Measurements from ENCODE around the gene AQP3. TPM values are rescaled to one million over a fixed set of nuclear protein-coding genes. Genes with fewer than 3 reads are reported as not detected.

The AQP3 gene
- total RNA-seq, 1 donor, result 0.72 TPM

GRCh38 chr9:33445389-33446239, 1.8 kb downstream of the AQP3 start:
- Histone ChIP-seq H3K4me1 (ENCODE audit: insufficient read depth, low read length) (peaks cover 14% of the 10 kb centered on the region), H3K4me2 (ENCODE audit: insufficient read depth, low read length) (no peak overlapping the region), H3K79me2 (ENCODE audit: insufficient read depth, low read length) (no peaks in the 10 kb centered on the region), H3K27ac (ENCODE audit: low read depth, low read length) (no peak overlapping the region), H3K4me3 (ENCODE audit: insufficient read depth, low read length) (no peak overlapping the region), H3K9me3 (ENCODE audit: low read depth, low read length) (no peaks in the 10 kb centered on the region), H3K36me3 (ENCODE audit: insufficient read depth, low read length) (no peaks in the 10 kb centered on the region), H3K27me3 (ENCODE audit: insufficient read depth, low read length) (peaks cover 13% of the 10 kb centered on the region), H2AFZ (ENCODE audit: low read length) (no peak overlapping the region), H4K20me1 (ENCODE audit: insufficient read depth, low read length) (no peaks in the 10 kb centered on the region)
- DNase-seq (ENCODE audit: insufficient read length, low spot score, missing footprints), result peak; percentile 50
- TF ChIP-seq, protein P1, sequence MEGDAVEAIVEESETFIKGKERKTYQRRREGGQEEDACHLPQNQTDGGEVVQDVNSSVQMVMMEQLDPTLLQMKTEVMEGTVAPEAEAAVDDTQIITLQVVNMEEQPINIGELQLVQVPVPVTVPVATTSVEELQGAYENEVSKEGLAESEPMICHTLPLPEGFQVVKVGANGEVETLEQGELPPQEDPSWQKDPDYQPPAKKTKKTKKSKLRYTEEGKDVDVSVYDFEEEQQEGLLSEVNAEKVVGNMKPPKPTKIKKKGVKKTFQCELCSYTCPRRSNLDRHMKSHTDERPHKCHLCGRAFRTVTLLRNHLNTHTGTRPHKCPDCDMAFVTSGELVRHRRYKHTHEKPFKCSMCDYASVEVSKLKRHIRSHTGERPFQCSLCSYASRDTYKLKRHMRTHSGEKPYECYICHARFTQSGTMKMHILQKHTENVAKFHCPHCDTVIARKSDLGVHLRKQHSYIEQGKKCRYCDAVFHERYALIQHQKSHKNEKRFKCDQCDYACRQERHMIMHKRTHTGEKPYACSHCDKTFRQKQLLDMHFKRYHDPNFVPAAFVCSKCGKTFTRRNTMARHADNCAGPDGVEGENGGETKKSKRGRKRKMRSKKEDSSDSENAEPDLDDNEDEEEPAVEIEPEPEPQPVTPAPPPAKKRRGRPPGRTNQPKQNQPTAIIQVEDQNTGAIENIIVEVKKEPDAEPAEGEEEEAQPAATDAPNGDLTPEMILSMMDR (IDR thresholded peaks at IDR 0.05; ENCODE audit: extremely low read depth, low read depth, low read length), result no peak

GRCh38 chr9:33443464-33444154, 3.8 kb downstream of the AQP3 start:
- Histone ChIP-seq H3K79me2 (ENCODE audit: insufficient read depth, low read length) (no peaks in the 10 kb centered on the region), H3K4me3 (ENCODE audit: insufficient read depth, low read length) (no peak overlapping the region), H3K4me2 (ENCODE audit: insufficient read depth, low read length) (no peak overlapping the region), H3K27ac (ENCODE audit: low read depth, low read length) (no peak overlapping the region), H2AFZ (ENCODE audit: low read length) (no peak overlapping the region), H3K27me3 (ENCODE audit: insufficient read depth, low read length) (peaks cover 25% of the 10 kb centered on the region), H3K4me1 (ENCODE audit: insufficient read depth, low read length) (peaks cover 14% of the 10 kb centered on the region), H3K36me3 (ENCODE audit: insufficient read depth, low read length) (no peaks in the 10 kb centered on the region), H3K9me3 (ENCODE audit: low read depth, low read length) (no peaks in the 10 kb centered on the region), H4K20me1 (ENCODE audit: insufficient read depth, low read length) (no peaks in the 10 kb centered on the region)
- peak; percentile 56 for DNase-seq (ENCODE audit: insufficient read length, low spot score, missing footprints)
- TF ChIP-seq, protein P1 (IDR thresholded peaks at IDR 0.05; ENCODE audit: extremely low read depth, low read depth, low read length), result no peak

GRCh38 chr9:33443047-33443446, 4.3 kb downstream of the AQP3 start:
- no peaks in the 10 kb centered on the region for H3K9me3 ChIP-seq (ENCODE audit: low read depth, low read length)
- H3K4me2 ChIP-seq (ENCODE audit: insufficient read depth, low read length), result no peak overlapping the region
- H3K4me3 ChIP-seq (ENCODE audit: insufficient read depth, low read length), result no peak overlapping the region
- H4K20me1 ChIP-seq (ENCODE audit: insufficient read depth, low read length), result no peaks in the 10 kb centered on the region
- TF ChIP-seq, protein P1 (IDR thresholded peaks at IDR 0.05; ENCODE audit: extremely low read depth, low read depth, low read length), result no peak
- H3K4me1 ChIP-seq (ENCODE audit: insufficient read depth, low read length), result peaks cover 14% of the 10 kb centered on the region
- DNase-seq (ENCODE audit: insufficient read length, low spot score, missing footprints), result peak; percentile 62
- no peaks in the 10 kb centered on the region for H3K36me3 ChIP-seq (ENCODE audit: insufficient read depth, low read length)
- peaks cover 20% of the 10 kb centered on the region for H3K27me3 ChIP-seq (ENCODE audit: insufficient read depth, low read length)
- no peak overlapping the region for H2AFZ ChIP-seq (ENCODE audit: low read length)
- no peaks in the 10 kb centered on the region for H3K79me2 ChIP-seq (ENCODE audit: insufficient read depth, low read length)
- no peak overlapping the region for H3K27ac ChIP-seq (ENCODE audit: low read depth, low read length)

GRCh38 chr9:33442125-33442524, 5.3 kb downstream of the AQP3 start:
- Histone ChIP-seq H3K27me3 (ENCODE audit: insufficient read depth, low read length) (peaks cover 17% of the 10 kb centered on the region), H3K4me3 (ENCODE audit: insufficient read depth, low read length) (no peak overlapping the region), H3K79me2 (ENCODE audit: insufficient read depth, low read length) (no peaks in the 10 kb centered on the region), H3K27ac (ENCODE audit: low read depth, low read length) (no peak overlapping the region), H3K9me3 (ENCODE audit: low read depth, low read length) (no peaks in the 10 kb centered on the region), H4K20me1 (ENCODE audit: insufficient read depth, low read length) (no peaks in the 10 kb centered on the region), H3K36me3 (ENCODE audit: insufficient read depth, low read length) (no peaks in the 10 kb centered on the region), H3K4me1 (ENCODE audit: insufficient read depth, low read length) (peaks cover 7% of the 10 kb centered on the region), H2AFZ (ENCODE audit: low read length) (no peak overlapping the region), H3K4me2 (ENCODE audit: insufficient read depth, low read length) (no peak overlapping the region)
- TF ChIP-seq, protein P1 (IDR thresholded peaks at IDR 0.05; ENCODE audit: extremely low read depth, low read depth, low read length), result no peak
- no peak for DNase-seq (ENCODE audit: insufficient read length, low spot score, missing footprints)

Measured in osteoblast (primary cell).